Activated CD4-positive, alpha-beta T cell treated with anti-CD3 and anti-CD28 coated beads, Interleukin-2, amount 10 ng/mL, durations not matched to agents 7 days and 5 days (primary cell): Measurements from ENCODE around the gene KANSL1. TPM values are rescaled to one million over a fixed set of nuclear protein-coding genes. Genes with fewer than 3 reads are reported as not detected.
A peak's percentile ranks its signal among the peaks of the same experiment; 100 is the strongest.

Experiments used
- CTCF ChIA-PET: fragments of 350-600 bp; sonication (Branson Sonifier 250); formaldehyde crosslinking; loops from one replicate; lab custom pipeline; 2021; ENCODE audit warnings: antibody characterized with exemption; lab: Charles Lee
- POLR2A ChIA-PET: fragments of 350-600 bp; sonication (Branson Sonifier 250); formaldehyde crosslinking; loops from one replicate; lab custom pipeline; 2021; ENCODE audit warnings: antibody characterized with exemption; lab: Charles Lee
- DNase-seq: peaks from one replicate; pipeline ENCODE4 v3.0.0-alpha.2; 2020
- H3K27ac Mint-ChIP-seq: one replicate; pipeline ENCODE4 v1.8.0; 2021; ENCODE audit warnings: mild to moderate bottlenecking, moderate library complexity, mixed read lengths
- H3K27me3 Mint-ChIP-seq: one replicate; pipeline ENCODE4 v1.8.0; 2021; ENCODE audit warnings: mixed read lengths
- H3K36me3 Mint-ChIP-seq: one replicate; pipeline ENCODE4 v1.8.0; 2021; ENCODE audit warnings: low read depth, mixed read lengths
- H3K4me1 Mint-ChIP-seq: one replicate; pipeline ENCODE4 v1.8.0; 2021; ENCODE audit warnings: mixed read lengths
- H3K4me3 Mint-ChIP-seq: one replicate; pipeline ENCODE4 v1.8.0; 2021; ENCODE audit warnings: mild to moderate bottlenecking, moderate library complexity, mixed read lengths
- H3K9me3 Mint-ChIP-seq: one replicate; pipeline ENCODE4 v1.8.0; 2021; ENCODE audit warnings: mixed read lengths
- total RNA-seq, 2 experiments: library from RNA; stranded (reverse); gene quantifications; one replicate each; pipeline ENCODE4 v1.2.3, GENCODE V29; 2021

The KANSL1 gene
- total RNA-seq, 2 experiments from 2014 or later, result 85.7 to 97.7 TPM

DNA sequence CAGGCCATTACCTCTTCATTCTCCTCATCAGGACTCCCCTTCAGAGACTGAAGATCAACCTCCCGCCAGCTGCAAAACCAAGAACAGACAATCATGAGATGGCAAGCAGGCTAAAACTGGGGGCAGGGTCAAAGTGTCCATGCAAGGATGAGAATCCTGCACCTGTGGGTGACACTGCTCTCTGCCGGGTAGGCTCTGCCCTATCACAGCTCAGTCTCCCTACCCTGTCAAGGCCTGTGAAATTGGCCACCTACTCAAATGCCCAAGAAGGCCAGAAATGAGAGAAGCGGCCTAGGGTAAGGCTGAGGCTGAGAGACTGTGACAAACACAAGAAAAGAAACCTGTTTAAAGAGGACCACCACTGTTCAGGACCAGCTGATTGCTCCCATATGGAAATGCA is 159.8 kb downstream of the KANSL1 start:
- no peak for DNase-seq
- CTCF ChIA-PET, result interaction anchor here (1.3 to 1.7 kb wide), 2 partner anchors 12 to 130 kb away, joined by 3 to 5 read pairs; no protein-coding TSS in a partner anchor
- Mint-ChIP-seq H3K4me1 (peaks cover 12% of the 10 kb centered on the region), H3K36me3 (peaks cover 80% of the 10 kb centered on the region), H3K27me3 (no peaks in the 10 kb centered on the region), H3K4me3 (no peak overlapping the region), H3K9me3 (no peaks in the 10 kb centered on the region), H3K27ac (no peak overlapping the region)
- POLR2A ChIA-PET, result no interaction called here

DNA sequence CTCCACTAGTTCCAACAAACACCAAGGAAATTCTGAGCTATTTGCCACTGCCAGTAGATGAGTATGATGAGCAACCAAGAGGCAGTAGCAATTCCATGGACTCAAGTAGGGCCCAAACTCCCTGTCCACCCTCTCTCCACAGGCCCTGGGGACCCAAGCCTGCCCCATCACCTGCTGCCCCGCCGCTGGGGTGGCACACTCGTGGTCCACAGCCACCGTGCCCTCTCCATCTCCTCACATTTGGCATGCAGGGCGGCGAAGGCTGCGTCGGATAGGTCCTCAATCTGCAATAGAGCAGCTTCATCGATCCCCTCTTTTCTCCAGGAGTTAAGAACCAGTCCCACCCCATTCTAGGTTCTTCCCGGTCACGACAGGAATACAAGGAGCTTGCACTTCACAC is 160.3 kb downstream of the KANSL1 start:
- ChIA-PET CTCF (interaction anchor here (1.0 to 1.7 kb wide), 3 partner anchors 11 to 131 kb away, joined by 3 to 5 read pairs (median 4); no protein-coding TSS in a partner anchor), POLR2A (no interaction called here)
- peak overlapping the region; percentile 63 for H3K27ac Mint-ChIP-seq
- H3K9me3 Mint-ChIP-seq, result no peaks in the 10 kb centered on the region
- H3K27me3 Mint-ChIP-seq, result no peaks in the 10 kb centered on the region
- no peak overlapping the region for H3K4me3 Mint-ChIP-seq
- H3K36me3 Mint-ChIP-seq, result peaks cover 78% of the 10 kb centered on the region
- DNase-seq, result no peak
- peaks cover 13% of the 10 kb centered on the region for H3K4me1 Mint-ChIP-seq

DNA sequence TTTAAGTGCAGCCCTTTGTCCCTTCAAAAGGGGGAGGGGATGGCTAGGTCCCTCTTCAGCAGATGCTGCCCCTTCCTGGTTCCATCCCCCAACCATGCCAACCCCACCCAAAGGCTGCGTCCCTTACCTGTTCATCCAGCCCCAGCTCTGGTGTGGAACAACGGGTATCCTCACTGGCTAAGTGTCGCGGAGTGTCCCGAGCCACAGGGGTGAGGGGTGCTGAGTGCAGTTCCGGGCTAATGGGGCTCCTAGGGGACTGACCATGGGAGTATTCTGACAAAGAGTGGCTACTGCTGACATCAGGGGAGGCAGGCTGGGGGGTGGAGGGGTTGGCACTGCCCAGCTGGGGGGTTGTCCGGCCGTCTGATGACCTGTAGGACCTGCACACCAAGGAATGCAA is 161.3 kb downstream of the KANSL1 start:
- Mint-ChIP-seq H3K27ac (no peak overlapping the region), H3K4me1 (peaks cover 18% of the 10 kb centered on the region), H3K9me3 (no peaks in the 10 kb centered on the region), H3K27me3 (no peaks in the 10 kb centered on the region), H3K4me3 (no peak overlapping the region), H3K36me3 (peaks cover 74% of the 10 kb centered on the region)
- no peak for DNase-seq
- ChIA-PET CTCF (interaction anchor here (1.0 kb wide), 1 partner anchor 30 kb away, joined by 4 read pairs; no protein-coding TSS in a partner anchor), POLR2A (no interaction called here)

DNA sequence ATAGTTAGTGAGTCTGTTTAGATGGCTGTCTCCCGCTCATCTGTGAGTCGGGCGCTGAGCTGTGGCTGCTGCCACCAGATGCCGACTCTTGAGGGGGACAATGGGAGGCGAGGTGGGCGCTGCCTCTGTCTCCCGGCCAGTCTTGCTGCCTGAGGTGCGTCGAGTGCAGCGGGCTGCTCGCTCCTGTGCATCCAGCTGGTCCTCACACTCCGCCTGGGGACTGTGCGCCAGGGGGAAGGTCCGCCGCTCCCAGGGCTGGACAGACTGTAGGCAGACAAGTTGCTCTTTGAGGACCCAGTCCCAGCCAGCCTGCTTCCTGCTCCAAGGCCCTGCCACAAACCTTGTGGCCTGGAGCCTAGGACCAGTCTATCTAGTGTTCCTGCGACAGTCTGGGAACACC is 161.8 kb downstream of the KANSL1 start:
- no peak for DNase-seq
- Mint-ChIP-seq H3K27ac (no peak overlapping the region), H3K9me3 (no peaks in the 10 kb centered on the region), H3K4me3 (no peak overlapping the region), H3K27me3 (no peaks in the 10 kb centered on the region), H3K4me1 (peaks cover 18% of the 10 kb centered on the region), H3K36me3 (peaks cover 69% of the 10 kb centered on the region)
- CTCF ChIA-PET, result interaction anchor here (0.7 kb wide), 1 partner anchor 353 kb away, joined by 3 read pairs; no protein-coding TSS in a partner anchor
- POLR2A ChIA-PET, result no interaction called here

DNA sequence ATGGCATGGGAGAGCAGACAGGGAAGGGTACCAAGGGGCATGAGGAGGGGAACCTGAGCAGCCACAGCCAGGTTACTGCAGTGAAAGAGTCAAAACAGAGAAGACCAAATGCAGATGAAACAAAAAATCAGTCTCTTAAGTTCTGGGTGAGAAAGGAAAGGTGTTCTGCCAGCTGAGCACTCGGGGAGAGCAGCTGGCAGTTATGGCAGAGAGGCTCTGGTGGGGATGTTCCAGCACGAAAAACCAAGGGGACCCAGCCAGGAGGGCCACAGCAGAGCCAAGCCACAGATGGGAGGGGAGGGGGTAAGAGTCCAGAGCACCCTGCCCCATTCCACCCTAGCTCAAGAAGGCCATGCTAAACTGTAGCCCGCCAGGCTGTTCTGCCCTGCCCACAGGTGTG is 162.5 kb downstream of the KANSL1 start:
- CTCF ChIA-PET, result no interaction called here
- Mint-ChIP-seq H3K9me3 (no peaks in the 10 kb centered on the region), H3K4me3 (no peak overlapping the region), H3K36me3 (peaks cover 64% of the 10 kb centered on the region), H3K27ac (no peak overlapping the region), H3K4me1 (peaks cover 18% of the 10 kb centered on the region), H3K27me3 (no peaks in the 10 kb centered on the region)
- DNase-seq, result no peak
- POLR2A ChIA-PET, result no interaction called here

GRCh38 chr17:46029627-46030026 is 163.6 kb downstream of the KANSL1 start:
- Mint-ChIP-seq H3K4me1 (peaks cover 14% of the 10 kb centered on the region), H3K27me3 (no peaks in the 10 kb centered on the region), H3K9me3 (no peaks in the 10 kb centered on the region), H3K27ac (peak overlapping the region; percentile 6), H3K36me3 (peaks cover 55% of the 10 kb centered on the region), H3K4me3 (no peak overlapping the region)
- ChIA-PET POLR2A (no interaction called here), CTCF (interaction anchor here (0.5 to 1.5 kb wide), 3 partner anchors 12 to 17 kb away, joined by 3 read pairs; no protein-coding TSS in a partner anchor)
- no peak for DNase-seq

- no peaks in the 10 kb centered on the region for H3K27me3 Mint-ChIP-seq
- POLR2A ChIA-PET, result no interaction called here
Measured at GRCh38 chr17:46028981-46029565, 164.2 kb downstream of the KANSL1 start.

GRCh38 chr17:46028374-46028773 is 164.9 kb downstream of the KANSL1 start:
- Mint-ChIP-seq H3K27ac (peak overlapping the region; percentile 36), H3K9me3 (no peaks in the 10 kb centered on the region), H3K27me3 (no peaks in the 10 kb centered on the region), H3K4me1 (peaks cover 14% of the 10 kb centered on the region), H3K36me3 (peaks cover 48% of the 10 kb centered on the region), H3K4me3 (no peak overlapping the region)
- ChIA-PET POLR2A (no interaction called here), CTCF (interaction anchor here (0.8 to 1.5 kb wide), 4 partner anchors 11 to 165 kb away, joined by 3 to 4 read pairs (median 3); partner anchors contain the start of gene KANSL1)
- DNase-seq, result no peak

More at GRCh38 chr17:46028981-46029565, 164.2 kb downstream of the KANSL1 start:
- H3K4me3 Mint-ChIP-seq, result no peak overlapping the region
- no peak for DNase-seq
- H3K9me3 Mint-ChIP-seq, result no peaks in the 10 kb centered on the region
- CTCF ChIA-PET, result interaction anchor here (0.5 to 1.5 kb wide), 4 partner anchors 12 to 17 kb away, joined by 3 read pairs; no protein-coding TSS in a partner anchor
- H3K27ac Mint-ChIP-seq, result peak overlapping the region; percentile 6
- H3K36me3 Mint-ChIP-seq, result peaks cover 49% of the 10 kb centered on the region
- H3K4me1 Mint-ChIP-seq, result peaks cover 14% of the 10 kb centered on the region

- CTCF ChIA-PET, result interaction anchor here (0.8 to 1.5 kb wide), 4 partner anchors 11 to 165 kb away, joined by 3 to 4 read pairs (median 3); partner anchors contain the start of gene KANSL1
- Mint-ChIP-seq H3K9me3 (no peaks in the 10 kb centered on the region), H3K27me3 (no peaks in the 10 kb centered on the region), H3K27ac (peak overlapping the region; percentile 73), H3K4me3 (no peak overlapping the region), H3K4me1 (peaks cover 14% of the 10 kb centered on the region), H3K36me3 (peaks cover 45% of the 10 kb centered on the region)
- DNase-seq, result no peak
- POLR2A ChIA-PET, result no interaction called here
Measured at GRCh38 chr17:46027976-46028325, 165.3 kb downstream of the KANSL1 start.

- Mint-ChIP-seq H3K36me3 (peaks cover 39% of the 10 kb centered on the region), H3K4me1 (peaks cover 14% of the 10 kb centered on the region), H3K27me3 (no peaks in the 10 kb centered on the region), H3K27ac (peak overlapping the region; percentile 73), H3K4me3 (no peak overlapping the region), H3K9me3 (no peaks in the 10 kb centered on the region)
- ChIA-PET POLR2A (no interaction called here), CTCF (interaction anchor here (0.8 to 1.4 kb wide), 2 partner anchors 12 to 166 kb away, joined by 3 to 4 read pairs; partner anchors contain the start of gene KANSL1)
- DNase-seq, result no peak
Measured at GRCh38 chr17:46027048-46027975, 165.9 kb downstream of the KANSL1 start.

GRCh38 chr17:46026166-46027047 is 166.8 kb downstream of the KANSL1 start:
- peaks cover 30% of the 10 kb centered on the region for H3K36me3 Mint-ChIP-seq
- DNase-seq, result no peak
- no peak overlapping the region for H3K4me3 Mint-ChIP-seq
- no peak overlapping the region for H3K27ac Mint-ChIP-seq
- ChIA-PET POLR2A (no interaction called here), CTCF (interaction anchor here (1.1 kb wide), 1 partner anchor 29 kb away, joined by 4 read pairs; no protein-coding TSS in a partner anchor)
- no peaks in the 10 kb centered on the region for H3K27me3 Mint-ChIP-seq
- peaks cover 14% of the 10 kb centered on the region for H3K4me1 Mint-ChIP-seq
- no peaks in the 10 kb centered on the region for H3K9me3 Mint-ChIP-seq
